HG03442 (cell line): ENCODE results near the gene UGT1A7.

Experiments
- ATAC-seq: cut with Tn5 transposase; IDR thresholded peaks from one replicate; pipeline ENCODE4 v1.9.1; 2021; ENCODE audit warnings: mild to moderate bottlenecking, moderate library complexity; ENCODE audit not compliant: unreplicated experiment

UGT1A7 gene

DNA sequence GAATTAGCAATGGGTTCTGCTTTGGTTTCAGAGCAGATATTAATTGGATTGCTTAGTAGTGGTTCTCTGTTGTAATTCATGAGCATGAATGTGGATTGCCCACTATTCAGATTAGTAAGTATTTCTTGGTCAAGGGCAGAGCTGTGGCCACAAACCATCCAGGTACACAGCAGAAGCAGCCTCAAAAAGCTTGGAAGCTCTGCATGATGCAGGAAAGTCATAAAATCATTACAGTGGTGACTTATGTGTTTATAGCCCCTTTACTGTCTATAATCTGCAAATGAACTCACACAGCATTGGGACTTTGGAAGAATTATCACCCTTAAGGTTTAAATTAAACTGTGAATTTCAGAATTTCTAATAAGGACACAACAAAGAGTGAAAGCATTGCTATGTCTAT lies 76.4 kb downstream of the UGT1A7 start:
- ATAC-seq = no peak

DNA sequence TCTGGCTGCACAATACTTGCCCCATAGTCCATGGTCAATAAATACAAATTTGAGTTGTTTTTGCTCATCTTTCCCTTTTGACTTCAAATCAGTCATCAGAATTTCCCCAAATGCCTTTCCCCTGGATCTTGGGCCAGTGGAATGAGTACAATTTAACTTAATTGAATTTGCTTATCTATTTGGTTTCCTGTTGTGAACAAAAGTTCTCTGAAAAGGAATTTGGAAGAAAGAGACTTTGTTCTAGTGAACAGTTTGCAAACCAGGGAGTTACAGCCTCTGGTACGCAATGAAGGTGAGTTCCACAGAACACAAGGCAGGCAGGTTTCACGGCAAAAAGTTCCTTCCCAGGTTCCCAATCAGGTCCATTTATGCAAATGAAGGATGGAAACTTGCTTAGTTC lies 77.1 kb downstream of the UGT1A7 start:
- no peak for ATAC-seq

DNA sequence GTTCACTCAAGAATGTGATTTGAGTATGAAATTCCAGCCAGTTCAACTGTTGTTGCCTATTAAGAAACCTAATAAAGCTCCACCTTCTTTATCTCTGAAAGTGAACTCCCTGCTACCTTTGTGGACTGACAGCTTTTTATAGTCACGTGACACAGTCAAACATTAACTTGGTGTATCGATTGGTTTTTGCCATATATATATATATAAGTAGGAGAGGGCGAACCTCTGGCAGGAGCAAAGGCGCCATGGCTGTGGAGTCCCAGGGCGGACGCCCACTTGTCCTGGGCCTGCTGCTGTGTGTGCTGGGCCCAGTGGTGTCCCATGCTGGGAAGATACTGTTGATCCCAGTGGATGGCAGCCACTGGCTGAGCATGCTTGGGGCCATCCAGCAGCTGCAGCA lies 78.3 kb downstream of the UGT1A7 start, which contains the start of gene UGT1A1:
UGT1A1 (plus strand) TSS at position 228 of the 400 bp plus-strand sequence; CDS start at position 246, 18 bp downstream.
- ATAC-seq = no peak

DNA sequence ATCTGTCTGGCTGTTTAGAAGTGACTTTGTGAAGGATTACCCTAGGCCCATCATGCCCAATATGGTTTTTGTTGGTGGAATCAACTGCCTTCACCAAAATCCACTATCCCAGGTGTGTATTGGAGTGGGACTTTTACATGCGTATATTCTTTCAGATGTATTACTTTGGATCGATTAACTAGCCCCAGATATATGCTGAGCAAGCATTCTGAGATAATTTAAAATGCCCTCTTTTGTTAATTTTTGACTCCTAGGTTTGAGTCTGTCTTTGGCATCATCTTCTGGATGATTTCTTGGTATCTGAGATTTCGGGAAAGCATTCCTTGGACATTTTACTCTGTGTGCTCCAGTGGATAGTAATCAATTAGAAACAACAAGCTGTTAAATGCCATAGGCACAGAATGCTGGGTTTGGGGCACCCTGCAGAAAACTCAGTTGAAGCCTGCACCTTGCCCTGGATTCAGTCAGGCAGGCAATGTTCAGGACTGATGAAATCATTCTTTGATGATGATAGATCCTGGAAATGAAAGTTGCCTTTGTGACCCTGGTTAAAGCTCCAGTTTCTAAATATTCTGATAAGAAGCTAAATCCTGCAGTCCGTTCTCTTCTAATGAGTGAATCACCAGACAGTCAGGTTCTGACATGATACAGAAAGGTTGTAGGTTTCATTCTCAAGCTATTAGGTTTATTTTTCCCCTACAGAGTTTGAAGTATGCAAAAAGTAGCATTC lies 79.5 kb downstream of the UGT1A7 start:
- no peak for ATAC-seq

DNA sequence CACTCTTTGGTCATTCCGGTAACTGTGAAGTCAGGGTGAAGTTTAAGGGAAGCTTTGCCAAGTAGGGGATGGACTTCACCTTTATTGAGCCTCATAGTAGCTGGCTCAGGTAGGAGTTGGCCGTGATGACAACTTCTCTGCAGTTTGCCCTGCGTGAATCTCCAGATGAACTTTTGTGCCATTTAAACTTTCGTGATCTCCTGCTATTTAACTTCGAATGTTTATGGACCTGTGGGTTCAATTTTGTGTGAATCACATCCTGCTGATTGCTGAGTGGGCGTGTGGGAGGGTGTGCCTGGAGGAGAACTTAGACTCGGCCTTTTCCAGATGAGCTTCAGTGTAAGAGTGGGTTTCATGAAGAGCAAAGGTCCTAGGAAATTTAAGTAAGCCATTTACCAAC lies 82.6 kb downstream of the UGT1A7 start:
- no peak for ATAC-seq

DNA sequence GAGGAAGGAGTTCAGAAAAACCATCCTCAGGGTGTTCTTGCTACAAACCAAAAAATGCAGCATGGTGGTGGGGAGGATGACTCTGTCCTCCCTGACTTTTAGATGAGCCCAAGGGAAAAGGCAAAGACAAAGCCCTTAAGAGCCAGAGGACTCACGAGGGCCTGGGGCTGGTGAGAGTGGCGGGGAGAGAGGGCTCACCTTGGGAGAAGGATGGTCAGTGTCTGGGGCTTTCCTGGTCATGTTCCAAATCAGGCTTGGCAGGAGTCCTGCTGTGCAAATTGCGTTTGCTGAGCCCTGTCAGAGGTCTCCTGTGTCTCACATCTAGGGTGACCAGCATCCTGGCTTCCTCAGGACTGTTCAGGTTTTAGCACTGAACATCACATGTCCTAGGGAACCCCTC lies 83.1 kb downstream of the UGT1A7 start:
- ATAC-seq = no peak

DNA sequence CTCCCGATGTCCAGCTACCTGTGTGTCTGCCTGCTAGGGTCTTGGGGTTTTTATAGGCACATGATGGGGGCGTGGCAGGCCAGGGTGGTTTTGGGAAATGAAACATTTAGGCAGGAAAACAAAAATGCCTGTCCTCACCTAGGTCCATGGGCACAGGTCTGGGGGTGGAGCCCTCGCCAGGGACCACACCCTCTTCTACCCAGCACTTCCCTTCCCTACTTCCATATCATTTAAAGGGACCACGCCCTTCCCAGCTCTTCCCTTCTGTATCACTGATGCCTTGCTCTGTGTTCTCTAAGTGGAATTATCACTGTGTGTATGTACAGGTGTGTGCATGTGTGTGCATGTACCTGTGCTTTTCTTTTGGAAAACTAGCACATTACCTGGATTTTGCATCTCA lies 84.7 kb downstream of the UGT1A7 start:
- ATAC-seq = no peak

DNA sequence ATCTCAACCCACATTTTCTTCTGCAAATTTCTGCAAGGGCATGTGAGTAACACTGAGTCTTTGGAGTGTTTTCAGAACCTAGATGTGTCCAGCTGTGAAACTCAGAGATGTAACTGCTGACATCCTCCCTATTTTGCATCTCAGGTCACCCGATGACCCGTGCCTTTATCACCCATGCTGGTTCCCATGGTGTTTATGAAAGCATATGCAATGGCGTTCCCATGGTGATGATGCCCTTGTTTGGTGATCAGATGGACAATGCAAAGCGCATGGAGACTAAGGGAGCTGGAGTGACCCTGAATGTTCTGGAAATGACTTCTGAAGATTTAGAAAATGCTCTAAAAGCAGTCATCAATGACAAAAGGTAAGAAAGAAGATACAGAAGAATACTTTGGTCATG lies 86.4 kb downstream of the UGT1A7 start:
- ATAC-seq = no peak

DNA sequence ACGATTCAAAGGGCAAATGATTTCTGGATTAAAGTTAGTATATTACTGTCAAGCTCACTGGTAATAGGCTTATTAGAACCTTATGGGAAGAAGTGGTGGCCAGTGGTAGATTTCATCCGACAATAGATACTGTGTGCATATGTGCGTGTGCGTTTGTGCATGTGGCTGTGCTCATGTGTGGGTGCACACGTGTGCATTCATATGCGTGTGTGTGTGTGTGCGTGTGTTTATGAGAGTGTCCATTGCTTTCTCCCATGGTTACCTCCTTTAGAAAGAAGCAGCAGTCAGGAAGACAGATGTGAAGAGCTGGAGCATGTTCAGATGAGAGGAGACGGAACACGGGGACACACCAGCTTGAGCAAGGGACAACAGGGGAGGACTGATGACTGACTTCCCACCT lies 87.6 kb downstream of the UGT1A7 start:
- no peak for ATAC-seq

DNA sequence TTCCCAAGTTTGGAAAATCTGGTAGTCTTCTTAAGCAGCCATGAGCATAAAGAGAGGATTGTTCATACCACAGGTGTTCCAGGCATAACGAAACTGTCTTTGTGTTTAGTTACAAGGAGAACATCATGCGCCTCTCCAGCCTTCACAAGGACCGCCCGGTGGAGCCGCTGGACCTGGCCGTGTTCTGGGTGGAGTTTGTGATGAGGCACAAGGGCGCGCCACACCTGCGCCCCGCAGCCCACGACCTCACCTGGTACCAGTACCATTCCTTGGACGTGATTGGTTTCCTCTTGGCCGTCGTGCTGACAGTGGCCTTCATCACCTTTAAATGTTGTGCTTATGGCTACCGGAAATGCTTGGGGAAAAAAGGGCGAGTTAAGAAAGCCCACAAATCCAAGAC lies 90.5 kb downstream of the UGT1A7 start:
- ATAC-seq = no peak

DNA sequence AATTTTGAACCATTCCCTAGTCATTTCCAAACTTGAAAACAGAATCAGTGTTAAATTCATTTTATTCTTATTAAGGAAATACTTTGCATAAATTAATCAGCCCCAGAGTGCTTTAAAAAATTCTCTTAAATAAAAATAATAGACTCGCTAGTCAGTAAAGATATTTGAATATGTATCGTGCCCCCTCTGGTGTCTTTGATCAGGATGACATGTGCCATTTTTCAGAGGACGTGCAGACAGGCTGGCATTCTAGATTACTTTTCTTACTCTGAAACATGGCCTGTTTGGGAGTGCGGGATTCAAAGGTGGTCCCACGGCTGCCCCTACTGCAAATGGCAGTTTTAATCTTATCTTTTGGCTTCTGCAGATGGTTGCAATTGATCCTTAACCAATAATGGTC lies 90.9 kb downstream of the UGT1A7 start:
- ATAC-seq = no peak

DNA sequence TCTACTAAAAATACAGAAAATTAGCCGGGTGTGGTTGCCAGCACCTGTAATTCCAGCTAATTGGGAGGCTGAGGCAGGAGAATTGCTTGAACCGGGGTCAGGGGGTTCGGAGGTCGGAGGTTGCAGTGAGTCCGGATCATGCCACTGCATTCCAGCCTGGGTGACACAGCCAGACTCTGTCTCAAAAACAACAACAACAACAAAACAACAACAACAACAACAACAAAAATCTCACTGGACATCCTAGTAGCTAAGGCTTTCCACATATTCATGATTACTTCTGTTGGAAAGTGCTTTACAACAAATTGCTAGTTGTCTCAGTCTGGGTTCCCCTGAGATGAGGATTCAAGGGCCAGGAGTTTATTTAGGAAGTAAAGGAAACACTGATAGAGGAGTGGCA lies 92.2 kb downstream of the UGT1A7 start:
- ATAC-seq = no peak

DNA sequence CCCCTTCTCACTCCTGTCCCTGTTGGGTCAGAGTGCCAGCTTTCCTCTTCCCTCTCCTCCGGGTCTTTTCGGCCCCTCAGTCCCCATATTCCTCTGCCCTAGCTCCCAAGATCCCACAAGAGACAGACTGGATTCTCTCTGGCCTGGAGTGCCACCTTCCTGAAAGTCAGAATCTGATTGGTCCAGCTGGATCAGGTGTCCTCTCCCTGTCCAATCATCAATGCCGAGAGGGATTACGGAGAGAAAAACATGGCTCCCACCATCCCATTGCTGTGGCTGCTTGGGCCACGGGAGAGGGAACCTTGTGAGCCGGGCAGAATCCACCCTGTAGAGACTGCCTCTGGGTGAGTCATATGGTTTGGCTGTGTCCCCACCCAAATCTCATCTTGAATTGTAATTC lies 93.7 kb downstream of the UGT1A7 start:
- no peak for ATAC-seq

DNA sequence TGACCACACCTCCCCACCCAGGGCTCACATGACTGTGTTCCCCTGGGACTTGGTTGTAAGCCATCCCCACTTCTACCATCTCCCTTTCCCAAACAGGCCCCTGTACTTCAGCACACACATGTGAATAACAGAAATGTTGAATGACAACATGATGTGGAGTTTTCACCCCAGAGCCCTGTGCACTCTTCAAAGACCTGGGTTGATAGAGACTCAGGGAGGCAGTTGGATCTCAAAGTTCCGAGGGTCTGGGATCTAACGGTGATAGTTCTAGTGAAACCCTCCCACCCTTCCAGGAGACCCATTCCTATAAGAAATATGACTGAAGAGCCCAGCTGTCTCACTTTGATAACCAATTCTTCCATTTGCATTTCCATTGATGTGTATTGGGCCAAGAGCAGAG lies 96.3 kb downstream of the UGT1A7 start, which contains the start of gene MROH2A:
MROH2A (plus strand) TSS at position 301 of the 400 bp plus-strand sequence. CDS start 1,029 bp downstream, outside the sequence.
- no peak for ATAC-seq

DNA sequence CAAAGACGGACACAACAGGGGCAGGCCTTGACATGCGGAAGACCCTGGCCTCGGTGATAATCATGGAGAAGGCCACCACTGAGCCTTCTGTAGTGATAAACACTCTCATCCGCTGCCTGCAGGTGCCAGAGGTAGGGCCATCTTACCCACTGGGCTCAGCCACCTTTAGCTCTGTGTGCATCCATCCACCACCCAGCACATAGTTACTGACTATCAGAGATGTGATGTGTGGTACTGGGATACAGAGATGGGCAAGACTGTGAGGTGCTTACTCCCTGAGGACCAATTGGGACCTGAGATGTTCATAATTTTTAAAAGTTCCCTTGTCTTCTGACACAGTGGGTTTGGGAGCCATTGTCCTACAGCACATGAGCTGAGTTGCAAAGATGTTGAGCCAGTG lies 98.0 kb downstream of the UGT1A7 start:
- ATAC-seq = no peak

DNA sequence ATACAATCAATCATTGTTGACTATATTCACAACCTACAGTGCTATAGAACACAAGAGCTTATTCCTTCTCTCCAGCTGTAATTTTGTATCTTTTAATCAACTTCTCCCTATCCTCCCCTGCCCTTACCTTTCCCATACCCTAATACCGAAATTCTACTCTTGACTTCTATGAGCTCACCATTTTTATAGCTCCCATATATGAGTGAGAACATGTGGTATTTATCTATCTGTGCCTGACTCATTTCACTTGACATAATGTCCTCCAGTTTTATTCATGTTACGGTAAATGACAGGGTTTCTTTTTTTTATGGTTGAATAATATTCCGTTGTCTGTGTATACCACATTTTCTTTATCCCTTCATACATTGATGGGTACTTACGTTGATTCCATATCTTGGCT lies 99.1 kb downstream of the UGT1A7 start:
- ATAC-seq = no peak

DNA sequence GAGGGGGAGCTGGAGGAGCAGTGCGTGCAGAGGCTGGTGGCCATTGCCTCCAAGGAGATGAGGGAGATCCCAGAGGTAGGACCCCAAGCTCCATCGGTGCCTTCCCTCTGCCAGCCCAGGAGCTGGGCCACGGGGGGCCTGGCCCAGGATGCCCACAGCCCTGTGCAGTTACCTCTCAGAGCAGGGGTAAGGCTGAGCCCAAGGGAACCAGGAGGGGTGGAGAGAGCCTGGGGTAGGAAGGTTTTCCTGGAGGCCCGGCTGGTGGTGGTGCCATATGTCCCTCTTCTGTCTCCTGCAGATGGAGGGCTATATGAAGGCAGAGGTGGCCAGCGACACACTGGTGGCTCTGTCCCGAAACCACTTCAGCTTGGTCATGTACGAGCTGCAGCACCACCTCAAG lies 107.9 kb downstream of the UGT1A7 start:
- no peak for ATAC-seq

DNA sequence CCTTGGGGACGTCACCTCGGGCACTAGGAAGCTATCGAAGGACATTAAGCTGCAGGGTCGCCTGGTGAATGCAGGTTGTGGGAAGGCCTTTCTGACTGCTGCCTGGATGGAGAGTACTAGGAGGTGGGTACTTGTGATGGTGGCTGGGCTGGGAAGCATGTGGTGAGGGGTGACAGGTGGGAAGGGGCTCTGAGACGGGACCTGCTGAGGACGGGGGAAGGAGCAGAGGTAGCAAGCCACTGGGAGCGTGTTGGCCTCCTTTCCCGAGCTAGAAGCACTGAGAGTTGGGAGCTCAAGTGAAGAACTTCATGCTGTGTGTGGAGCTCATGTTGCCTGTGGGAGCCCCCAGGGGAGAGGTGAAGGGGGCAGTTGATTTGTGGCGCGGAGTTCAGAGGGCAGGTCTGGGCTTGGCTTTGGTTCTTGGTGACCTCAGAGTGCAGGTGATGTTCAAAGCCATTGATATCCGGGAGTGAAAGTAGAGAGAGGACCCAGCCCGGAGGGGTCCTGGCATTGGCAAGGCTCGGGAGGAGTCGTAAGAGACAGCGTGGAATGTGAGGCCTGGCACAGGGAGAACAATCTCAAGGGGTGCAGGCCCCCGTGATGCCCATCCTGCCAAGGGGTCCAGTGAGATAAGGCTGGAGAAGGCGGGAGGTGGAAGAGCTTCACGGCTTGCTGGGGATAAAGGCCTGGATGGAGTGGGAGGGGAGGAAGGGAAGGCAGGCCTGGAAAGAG lies 109.6 kb downstream of the UGT1A7 start:
- no peak for ATAC-seq

DNA sequence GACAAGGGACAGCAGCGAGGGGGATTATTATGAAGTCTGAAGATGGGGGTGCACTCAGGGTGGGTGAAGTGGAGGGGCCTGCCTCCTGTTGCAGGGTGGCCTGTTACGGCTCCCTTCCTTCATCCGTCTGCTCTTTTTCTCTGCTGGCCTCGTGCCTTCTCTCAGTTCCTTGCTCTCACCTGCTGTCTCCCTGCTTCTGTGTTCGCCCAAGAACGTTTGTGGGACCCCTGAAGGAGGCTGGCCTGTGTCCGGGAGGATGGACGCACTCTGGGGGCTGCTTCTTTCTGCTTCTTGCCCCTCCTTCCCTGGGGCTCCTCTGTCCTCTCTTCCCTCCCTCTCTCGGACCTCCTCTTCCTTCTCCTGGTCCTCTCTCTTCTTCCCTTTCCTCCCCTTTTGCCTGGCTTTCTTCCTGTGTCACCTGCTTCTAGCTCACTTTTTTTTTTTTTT lies 110.2 kb downstream of the UGT1A7 start:
- ATAC-seq = no peak

DNA sequence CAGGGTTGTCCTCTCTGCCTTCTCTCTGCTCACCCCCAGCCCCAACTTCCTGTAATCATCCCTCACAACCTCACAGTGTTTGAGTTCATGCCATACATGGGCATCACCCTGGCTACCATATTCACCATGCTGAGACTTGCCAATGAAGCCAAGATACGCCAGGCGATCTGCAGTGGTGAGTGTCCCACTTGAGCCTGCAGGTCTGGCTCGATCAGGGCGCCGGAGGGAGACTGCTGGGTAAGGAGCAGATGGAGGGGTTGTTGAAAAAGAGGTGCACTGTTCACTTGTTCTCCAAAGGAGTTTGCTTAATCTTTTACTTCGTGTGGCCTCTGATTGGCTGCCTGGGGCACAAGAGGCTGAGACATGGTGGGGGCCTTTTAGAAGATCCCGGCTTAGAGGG lies 111.0 kb downstream of the UGT1A7 start:
- no peak for ATAC-seq

DNA sequence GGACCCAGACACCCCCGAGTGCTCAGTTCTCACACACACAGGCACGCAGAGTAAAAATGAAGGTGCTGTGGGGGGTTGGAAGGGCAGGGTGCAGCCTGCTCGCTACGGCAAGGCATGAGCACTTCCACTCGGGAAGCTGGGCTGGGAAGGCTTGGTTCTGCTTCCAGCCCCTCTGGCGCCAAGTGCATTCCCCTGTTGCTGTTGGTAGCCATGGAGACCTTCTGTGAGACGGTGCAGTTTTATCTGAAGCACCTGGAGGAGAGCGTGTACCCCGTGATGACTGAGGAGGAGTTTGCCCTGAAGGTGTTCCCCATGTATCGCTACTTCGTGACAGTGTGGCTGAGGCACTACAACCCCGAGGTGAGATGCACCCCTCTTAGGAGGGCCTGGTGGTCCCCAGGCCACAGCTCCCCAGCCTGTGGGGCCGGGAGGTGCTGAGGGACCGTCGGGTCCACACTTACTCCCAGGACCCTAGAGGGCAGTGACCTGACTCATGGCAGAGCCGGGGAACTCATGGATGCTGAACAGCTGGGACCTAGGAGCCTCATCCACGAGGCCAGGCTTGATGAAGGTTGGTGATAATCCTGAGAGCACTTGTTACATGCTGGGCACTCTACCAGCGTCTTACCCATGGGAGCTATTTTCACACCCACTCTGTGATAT lies 111.9 kb downstream of the UGT1A7 start:
- no peak for ATAC-seq

DNA sequence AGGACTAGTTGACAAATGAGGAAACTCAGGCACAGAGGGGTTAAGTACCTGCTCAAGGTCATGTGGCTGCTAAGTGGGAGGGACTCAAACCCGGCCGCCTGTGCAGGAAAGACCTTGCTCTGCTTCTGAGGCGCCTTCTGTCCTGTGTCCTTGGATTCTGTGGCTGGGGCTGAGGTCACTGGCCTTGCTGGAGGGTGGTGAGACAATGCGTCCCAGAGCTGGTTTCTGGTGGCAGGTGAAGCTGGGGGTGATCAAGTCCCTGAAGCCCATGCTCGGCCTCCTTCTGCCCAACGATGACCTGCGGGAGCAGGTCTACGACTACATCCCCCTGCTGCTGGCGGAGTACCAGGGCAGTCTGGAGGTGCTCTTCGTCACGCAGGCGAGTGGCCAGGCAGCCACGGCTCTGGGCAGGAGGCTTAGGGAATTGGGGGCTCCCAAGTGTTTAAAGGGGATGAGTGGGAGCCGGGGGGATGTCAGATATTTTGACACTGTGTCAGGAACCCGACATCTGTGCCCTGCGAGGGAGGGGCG lies 112.5 kb downstream of the UGT1A7 start:
- no peak for ATAC-seq
